ACHN (cell line): Measurements from ENCODE around the gene CEP112.
"Not testable (repeated sequence)": the region's sequence is repeated elsewhere in the genome, so short reads cannot be mapped to it uniquely, and the experiment has no call there.

Source experiments
- DNase-seq: peaks from one replicate; pipeline ENCODE4 v3.0.0-alpha.2; 2015
- in situ Hi-C: cut with HindIII; loops from 2 replicates; pipeline ENCODE4 v1.10.0; 2017; ENCODE audit warnings: low sequenced_read_pairs, low pct_ligation_motif_present, low pct_unique_long_range_greater_than_20kb

The CEP112 gene

GRCh38 chr17:66098040-66098439 lies 93.9 kb downstream of the CEP112 start:
- in situ Hi-C loops = no loop called here
- no peak for DNase-seq

DNA sequence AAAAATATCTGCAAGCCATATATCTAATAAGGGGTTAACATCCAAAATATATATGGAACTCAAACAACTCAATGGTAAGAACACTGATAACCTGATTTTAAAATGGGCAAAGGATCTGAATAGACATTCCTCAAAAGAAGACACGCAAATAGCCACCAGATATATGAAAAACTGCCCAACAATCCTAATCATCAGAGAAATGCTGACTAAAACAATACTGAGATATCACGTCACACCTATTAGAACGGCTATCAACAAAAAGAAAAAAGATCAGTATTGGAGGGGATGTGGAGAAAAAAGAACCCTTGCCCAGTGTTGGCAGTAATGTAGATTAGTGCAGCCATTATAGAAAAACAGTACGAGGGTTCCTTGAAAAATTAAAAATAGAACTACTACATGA lies 97.2 kb downstream of the CEP112 start:
- DNase-seq = no peak

DNA sequence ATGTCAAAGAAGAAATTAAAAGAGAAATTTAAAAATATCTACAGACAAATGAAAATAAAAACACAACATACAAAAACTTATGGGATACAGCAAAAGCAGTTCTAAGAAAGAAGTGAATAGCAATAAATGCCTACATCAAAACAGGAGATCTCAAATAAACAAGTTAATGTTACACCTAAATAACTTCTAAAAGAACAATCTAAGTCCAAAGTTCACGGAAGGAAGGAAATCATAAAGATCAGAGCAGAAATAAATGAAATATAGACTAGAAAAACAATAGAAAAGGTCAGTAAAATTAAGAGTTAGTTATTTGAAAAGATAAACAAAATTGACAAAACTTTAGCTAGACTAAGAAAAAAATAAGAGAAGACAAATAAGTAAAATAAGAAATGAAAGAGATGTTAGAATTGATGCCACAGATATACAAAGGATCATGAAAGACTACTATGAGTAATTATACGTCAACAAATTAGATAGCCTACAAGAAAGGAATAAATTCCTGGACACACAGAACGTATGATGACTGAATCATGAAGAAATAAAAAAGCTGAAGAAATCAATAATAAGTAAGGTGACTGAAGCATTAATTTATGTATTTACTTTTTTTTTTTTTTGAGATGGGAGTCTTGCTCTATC lies 100.4 kb downstream of the CEP112 start:
- DNase-seq = no peak
- in situ Hi-C loops = no loop called here

More for the DNA sequence above, 97.2 kb downstream of the CEP112 start:
- in situ Hi-C loops = no loop called here

DNA sequence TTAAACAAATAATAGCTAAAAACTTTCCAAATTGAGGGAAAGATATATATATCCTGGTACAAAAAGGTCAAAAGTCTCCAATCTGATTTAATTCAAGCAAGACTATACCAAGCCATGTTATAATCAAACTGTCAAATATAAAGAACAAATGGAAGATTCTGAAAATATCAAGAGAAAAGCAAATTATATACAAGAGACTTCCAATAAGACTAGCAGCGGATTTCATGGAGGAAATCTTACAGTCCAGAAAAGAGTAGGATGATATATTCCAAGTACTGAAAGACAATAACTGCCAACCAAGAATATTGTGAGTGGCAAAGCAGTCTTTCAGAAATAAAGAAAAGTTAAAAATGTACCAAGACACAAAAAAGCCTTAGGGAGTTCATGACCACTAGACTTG lies 102.2 kb downstream of the CEP112 start:
- no peak for DNase-seq
- in situ Hi-C loops = no loop called here

DNA sequence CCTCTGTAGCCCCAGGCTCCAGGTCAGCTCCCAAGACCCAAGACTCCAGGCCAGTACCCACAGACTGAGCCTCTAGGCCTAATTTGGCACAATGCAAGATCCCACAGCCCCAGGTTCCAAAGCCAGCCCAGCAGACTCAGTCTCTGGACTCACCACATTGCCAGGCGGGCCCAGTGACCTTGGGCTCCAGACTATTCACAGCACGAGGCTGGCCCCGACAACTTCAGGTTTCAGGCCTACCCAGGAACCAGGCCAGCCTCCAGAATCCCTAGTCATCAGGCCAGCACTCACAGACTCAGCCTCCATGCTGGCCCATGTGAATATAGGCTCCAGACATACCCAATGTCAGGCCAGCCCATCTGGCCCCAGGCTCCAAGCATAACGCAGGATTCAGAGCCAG lies 103.8 kb downstream of the CEP112 start:
- in situ Hi-C loops = no loop called here
- DNase-seq = no peak

- in situ Hi-C loops = no loop called here
- no peak for DNase-seq
Observed at GRCh38 chr17:66087073-66087472, 104.9 kb downstream of the CEP112 start.

- in situ Hi-C loops = no loop called here
- no peak for DNase-seq
Observed at GRCh38 chr17:66085221-66085620, 106.7 kb downstream of the CEP112 start.

DNA sequence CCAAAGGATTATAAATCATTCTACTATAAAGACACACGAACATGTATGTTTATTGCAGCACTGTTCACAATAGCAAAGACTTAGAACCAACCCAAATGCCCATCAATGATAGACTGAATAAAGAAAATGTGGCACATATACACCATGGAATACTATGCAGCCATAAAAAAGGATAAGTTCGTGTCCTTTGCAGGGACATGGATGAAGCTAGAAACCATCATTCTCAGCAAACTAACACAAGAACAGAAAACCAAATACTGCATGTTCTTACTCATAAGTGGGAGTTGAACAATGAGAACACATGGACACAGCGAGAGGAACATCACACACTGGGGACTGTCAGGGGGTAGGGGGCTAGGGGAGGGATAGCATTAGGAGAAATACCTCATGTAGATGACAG lies 111.3 kb downstream of the CEP112 start:
- in situ Hi-C loops, DNase-seq: not testable (repeated sequence)

DNA sequence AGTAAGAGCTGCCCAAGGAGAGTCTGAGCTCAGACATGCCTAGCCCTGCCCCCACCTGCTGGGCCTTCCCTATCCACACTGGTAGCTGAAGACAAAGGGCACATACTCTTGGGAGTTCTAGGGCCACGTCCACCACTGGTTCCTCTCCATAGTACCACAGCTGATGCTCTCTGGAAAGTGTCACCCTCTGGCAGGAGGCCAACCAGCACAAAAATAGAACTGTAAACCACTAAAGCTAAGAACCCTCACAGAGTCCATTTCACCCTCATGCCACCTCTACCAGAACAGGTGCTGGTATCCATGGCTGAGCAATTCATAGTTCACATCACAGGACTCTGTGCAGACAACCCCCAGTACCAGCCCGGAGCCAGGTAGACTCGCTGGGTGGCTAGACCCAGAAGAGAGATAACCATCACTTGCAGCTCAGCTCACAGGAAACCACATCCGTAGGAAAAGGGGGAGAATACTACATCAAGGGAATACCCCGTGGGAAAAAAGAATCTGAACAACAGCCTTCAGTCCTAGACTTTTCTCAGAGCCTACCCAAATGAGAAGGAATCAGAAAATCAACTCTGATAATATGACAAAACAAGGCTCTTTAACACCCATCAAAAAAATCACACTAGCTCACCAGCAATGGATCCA lies 115.3 kb downstream of the CEP112 start:
- in situ Hi-C loops = no loop called here
- DNase-seq = no peak

- DNase-seq = no peak
- in situ Hi-C loops = no loop called here
Observed at GRCh38 chr17:66073384-66073783, 118.5 kb downstream of the CEP112 start.

- in situ Hi-C loops = no loop called here
- no peak for DNase-seq
Observed at GRCh38 chr17:66063686-66064085, 128.2 kb downstream of the CEP112 start.

DNA sequence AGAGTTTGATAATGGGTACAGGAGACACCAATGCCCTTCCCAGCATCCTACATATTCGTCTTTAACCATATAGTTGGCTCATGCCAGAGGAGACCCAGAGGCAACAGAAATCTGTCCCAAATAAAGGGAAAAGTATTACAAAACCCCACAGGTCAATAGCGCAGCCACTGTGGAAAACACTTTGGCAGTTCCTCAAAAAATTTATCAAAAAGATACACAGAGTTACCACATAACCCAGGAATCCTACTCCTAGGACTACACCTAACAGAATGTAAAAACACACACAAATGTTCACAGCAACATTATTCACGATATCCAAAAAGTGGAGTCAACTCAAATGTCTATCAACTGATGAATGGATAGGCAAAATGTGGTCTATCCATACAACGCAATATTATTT lies 135.8 kb downstream of the CEP112 start:
- in situ Hi-C loops = no loop called here
- no peak for DNase-seq

DNA sequence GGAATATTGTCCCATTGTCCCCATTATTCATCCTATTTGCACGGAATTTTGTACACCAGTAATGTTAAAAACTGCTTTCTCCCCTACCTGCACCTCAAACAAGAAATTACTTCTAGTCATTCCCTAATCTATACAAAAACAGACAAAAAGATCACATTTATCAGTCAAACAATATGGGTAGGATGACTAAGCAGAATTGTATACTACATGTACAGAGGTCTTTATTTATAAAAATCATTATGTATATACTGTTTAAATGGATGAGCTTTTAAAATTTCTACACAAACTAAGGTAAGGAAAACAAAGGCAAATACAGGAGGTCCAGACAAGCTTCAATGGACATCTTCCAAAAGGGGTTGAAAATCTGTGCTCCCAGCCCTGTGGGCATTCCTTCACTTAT lies 137.7 kb downstream of the CEP112 start:
- no peak for DNase-seq
- in situ Hi-C loops = no loop called here

DNA sequence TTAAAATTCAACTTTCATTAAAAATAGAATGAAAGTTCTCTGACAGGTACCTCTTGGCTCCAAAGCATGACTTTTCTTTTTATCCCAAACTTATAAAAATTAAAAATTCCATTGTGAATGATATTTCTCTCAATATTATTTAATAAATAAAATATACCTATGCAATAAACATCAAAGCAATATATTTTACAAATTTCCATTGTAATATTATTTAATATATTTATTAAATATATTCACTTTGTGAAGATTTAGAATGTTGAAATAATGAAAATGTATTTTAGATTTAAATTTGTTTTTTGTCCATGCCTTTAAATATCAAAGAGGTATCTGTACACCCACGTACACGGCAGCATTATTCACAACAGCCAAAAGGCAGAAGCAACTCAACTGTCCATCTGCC lies 147.8 kb downstream of the CEP112 start:
- in situ Hi-C loops = no loop called here
- no peak for DNase-seq

DNA sequence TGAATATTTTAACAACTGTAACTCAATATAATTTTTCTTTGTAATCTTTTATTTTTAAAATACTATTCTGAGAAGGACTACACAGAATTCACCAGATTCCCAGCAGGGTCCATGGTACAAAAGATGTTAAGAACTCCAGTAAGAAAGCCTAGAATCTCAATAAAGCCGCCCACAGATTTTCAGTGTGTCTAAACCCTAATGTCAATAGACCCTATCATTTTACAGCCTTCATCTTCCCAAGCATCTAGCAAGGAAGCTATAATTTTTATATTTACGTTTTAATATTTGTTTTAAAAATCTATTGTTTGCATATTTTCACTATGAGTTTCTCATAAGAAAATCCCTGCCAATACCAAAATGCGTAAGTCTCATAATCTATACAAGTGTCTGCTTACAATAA lies 148.5 kb downstream of the CEP112 start:
- in situ Hi-C loops = no loop called here
- no peak for DNase-seq

DNA sequence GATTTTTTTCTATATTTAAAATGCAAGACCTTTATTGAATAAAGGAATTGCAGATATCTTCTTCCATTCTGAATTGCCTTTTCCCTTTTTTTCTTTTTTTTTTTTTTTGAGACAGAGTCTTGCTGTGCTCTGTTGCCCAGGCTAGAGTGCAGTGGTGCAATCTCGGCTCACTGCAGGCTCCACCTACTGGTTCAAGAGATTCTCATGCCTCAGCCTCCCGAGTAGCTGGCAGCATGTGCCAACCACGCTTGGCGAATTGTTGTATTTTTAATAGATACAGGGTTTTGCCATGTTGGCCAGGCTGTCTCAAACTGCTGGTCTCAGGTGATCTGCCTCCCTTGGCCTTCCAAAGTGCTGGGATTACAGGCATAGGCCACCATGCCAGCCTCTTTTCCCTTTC lies 151.5 kb downstream of the CEP112 start:
- DNase-seq = peak; percentile 12
- in situ Hi-C loops = no loop called here

GRCh38 chr17:66038125-66038524 lies 153.8 kb downstream of the CEP112 start:
- no peak for DNase-seq
- in situ Hi-C loops = no loop called here

- no peak for DNase-seq
- in situ Hi-C loops = no loop called here
Observed at GRCh38 chr17:66037221-66037620, 154.7 kb downstream of the CEP112 start.

DNA sequence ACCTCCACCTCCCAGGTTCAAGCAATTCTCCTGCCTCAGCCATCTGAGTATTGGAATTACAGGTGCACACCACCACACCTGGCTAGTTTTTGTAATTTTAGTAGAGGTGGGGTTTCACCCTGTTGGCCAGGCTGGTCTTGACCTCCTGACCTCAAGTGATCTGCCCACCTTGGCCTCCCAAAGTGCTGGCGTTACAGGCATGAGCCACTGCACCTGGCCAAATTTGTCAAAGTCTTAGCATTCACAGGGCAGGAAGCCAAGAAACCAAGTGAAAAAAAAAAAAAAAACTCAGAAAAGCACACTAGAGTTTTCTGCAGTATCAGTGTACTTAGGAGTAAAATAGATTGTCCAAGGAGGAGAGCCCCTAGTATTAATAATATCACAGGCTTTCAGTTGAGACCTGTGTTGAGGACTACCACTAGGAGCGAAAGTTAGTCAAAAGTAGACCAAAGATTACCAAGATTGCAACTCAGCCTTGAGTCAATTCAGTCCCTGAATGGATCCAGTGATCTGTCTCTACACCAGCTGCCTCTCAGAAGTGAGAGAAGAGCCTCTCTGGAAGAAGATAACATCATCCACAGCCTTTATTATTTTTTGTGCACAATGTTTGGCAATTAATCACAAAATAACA lies 159.7 kb downstream of the CEP112 start:
- in situ Hi-C loops = no loop called here
- no peak for DNase-seq

DNA sequence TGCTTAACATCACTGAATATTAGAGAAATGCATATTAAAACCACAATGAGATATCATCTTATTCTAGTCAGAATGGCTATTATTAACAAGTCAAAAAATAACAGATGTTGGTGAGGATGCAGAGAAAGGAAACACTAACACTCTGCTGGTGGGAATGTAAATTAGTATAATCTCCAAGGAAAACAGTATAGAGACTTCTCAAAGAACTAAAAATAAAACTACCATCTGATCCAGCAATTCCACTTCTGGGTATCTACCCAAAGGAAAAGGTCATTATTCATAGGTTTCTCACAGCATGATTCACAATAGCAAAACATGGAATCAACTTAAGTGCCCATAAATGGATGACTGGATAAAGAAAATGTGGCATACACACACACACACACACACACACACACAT lies 166.4 kb downstream of the CEP112 start:
- DNase-seq = no peak
- in situ Hi-C loops = no loop called here
